GM19099 (cell line): ENCODE results near the gene MAN2B1.

Source experiments
- POLR2A ChIP-seq: IDR thresholded peaks from 3 replicates; pipeline ENCODE4 v1.6.1; 2011; ENCODE audit warnings: low read depth; ENCODE audit not compliant: insufficient read length; ENCODE audit errors: extremely low read depth

MAN2B1 gene

DNA sequence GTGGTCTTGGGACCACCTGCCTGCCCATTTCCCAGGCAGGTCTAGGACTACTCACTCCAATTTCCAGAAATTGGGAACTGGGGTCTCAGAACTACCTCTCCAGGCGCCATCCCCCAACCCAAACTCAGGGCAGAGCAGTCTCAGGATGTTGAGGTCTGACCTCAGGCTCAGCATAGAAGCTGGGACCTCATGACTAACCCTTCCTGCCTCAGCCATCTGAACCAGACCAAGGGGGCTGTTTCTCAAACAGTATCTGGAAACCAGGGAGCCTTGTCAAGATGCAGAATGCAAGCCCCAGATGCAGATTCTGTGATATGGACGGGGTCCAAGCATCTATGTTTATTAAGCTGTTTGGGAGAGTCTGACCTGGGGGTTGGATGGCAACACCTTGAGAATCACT is 28.6 kb upstream of the MAN2B1 start:
- no peak for TF ChIP-seq POLR2A

DNA sequence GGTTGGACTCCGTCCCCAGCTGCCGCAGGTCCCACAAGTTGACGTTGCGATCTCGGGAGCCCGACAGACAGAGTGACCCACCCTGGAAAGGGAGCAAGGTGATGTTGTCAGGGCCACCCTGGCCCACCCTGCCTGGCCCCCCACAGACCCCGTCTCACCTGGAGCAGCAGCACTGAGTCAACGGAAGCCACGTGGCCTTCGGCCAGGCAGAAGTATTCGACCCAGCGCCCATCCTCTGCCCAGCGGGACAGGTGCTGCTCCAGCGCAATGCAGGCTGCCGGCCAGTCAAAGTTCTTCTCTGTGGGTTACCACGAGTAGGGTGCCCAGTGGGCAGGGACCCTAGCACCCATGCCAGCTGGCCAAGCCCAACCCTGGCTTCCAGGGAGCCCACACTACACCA is 28.1 kb upstream of the MAN2B1 start:
- TF ChIP-seq POLR2A, result no peak

DNA sequence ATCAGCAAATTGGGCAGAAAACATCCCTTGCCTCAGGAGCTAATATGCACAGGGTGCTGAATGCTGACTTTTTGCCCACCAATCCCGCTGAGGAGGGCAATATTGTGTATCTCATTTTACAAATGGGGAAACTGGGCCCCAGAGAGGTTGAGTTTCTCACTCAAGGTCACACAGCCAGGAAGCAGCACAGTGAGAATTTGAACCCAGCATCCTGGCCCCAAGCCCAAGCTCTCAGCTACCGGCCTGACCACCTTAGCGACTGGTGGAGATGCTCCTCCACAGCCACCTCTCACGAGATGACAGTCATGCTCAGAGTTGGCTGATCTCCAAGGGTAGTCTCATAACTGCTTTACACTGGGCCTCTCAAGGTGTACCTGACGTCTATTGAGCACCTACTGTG is 26.4 kb upstream of the MAN2B1 start:
- TF ChIP-seq POLR2A, result no peak

DNA sequence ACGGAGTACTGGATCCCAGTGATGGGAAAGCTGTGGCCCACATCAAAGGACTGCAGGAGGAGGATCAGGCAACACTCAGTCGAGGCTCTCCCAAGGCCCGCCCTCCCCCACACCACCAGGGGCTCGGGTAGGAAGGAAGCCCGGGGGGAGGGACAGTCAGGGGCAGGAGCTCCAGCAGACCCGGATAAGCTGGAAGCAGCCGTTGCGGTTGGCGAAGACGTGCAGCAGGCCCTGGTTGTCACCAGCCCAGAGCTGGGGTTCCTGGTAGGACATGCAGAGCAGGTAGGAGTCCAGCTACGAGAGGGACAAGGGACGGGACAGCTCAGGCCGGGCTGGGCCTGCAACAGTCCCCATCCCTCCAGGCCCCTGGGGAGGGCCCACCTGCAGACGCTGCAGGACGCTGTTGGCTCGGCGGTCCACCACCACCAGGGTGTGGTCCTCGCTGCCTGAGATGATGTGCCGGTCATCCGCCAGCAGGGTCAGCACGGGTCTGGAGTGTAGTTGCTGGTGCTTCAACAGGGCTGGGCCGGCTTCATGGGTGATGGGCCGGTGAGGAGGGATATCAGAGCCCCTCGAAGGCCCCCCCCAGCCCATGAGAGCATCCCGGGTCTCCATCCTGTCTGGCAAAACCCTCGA is 23.2 kb upstream of the MAN2B1 start:
- no peak for TF ChIP-seq POLR2A

DNA sequence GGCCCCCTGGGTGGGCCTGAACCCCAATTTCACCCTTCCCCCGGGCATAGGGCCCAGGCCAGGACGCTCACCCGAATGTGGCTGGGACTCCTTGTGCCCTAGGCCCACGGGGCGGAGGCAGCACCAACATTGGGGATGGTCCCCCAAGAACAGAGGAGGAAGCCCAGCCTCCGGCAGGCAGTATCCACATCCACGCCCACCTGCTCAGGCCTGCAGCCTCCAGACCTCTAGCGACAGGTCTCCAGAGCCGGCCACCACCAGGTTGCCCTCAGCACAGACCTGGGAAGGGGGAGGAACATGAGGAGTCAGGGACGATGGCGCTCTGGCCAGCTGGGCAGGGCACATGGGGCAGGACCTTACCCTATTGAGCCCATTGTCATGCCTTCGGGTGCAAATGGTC is 22.5 kb upstream of the MAN2B1 start:
- no peak for TF ChIP-seq POLR2A

DNA sequence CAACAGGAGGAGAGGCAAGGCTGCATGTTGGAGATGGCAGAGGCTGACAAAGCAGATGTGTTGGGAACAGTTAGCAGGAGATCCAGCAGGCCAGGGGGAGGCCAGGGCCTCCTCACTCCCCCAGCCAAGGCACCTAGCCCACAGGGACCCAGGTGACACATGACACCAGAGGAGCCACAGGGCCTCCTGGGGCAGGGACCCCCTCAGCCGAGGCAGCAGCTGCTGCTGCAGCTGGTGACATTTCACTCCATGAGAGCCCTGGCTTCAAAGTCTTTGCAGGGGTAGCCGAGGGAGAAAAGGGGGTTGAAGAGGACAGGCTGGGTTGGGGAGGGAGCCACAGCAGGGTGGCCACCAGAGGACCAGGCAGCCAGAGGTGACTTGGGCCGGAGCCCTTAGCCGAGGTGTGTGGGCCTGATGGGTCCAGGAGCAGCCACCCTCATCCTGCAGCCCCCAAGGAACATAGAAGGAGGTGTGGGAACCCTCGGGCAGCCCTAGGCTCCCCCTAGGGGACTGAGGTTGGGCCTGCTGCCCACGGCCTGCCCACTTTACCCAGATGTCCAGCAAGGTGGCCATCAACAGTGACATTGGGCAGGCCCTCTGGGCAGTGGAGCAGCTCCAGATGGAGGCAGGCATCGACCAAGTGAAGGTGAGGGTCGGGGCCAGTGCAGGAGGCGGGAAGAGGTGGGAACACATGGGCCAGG is 21.1 kb upstream of the MAN2B1 start, which contains the start of gene GNG14:
Gene GNG14 (plus strand): TSS at position 503 of the 701 bp plus-strand sequence. CDS start 51 bp downstream, at position 554.
- TF ChIP-seq POLR2A, result no peak

DNA sequence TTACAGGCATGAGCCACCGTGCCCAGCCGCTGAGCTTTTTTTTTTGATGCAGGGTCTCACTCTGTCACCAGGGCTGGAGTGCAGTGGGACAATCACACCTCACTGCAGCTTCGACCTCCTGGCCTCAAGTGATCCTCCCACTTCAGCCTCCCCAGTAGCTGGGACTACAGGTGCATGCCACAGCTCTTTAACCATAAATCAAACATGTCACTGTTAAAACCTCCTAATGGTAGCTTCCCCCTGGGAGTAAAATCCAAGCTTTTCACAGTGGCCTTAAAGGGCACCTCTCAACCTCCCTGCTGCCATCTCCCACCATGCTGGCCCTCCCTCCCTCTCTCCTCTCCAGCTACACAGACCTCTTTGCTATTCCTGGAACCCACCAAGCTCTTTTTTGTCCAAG is 19.3 kb upstream of the MAN2B1 start:
- no peak for TF ChIP-seq POLR2A

DNA sequence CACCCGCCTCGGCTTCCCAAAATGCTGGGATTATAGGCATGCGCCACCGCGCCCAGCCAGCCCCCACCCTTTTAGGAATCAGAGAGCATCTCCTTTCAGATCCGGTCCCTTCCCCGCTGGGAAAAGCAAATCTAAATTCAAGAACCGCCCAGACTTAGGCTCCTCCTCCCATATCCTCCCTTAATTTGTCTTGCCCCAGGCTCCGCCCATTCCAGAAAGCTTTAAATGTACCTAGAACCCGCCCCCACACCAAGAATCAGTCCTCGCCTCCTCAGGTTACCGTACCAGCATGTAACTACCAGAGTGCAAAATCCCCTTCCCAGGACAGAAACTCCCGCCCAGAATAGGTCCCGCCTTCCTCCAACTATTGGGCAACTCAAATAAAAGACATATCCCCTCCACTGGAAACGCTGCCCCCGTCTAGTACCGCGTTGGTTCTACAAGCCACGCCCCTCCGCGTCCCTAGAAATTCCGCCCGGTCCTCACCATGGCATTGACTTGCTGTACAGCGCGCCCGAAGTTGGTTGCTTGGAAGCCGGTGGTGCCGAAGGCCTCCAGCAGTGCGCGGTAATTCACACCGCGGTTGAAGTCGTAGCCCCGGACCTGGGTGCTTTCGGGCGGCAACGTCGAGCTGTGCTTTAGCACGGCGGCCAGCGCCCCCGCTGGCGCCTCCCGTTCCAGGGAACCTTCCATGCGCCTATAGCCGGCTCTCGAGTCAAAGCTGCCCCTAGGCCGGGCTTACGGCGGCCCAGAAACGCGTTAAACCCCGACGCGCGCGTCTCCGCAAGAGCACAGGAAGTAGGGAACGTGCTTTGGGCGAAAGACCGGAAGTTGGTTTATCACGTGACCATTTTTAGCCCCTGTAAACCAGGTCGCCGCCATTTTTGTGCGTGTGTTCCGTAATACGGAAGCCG is 14.8 kb upstream of the MAN2B1 start, which contains the start of gene DHPS:
Gene DHPS (minus strand): TSS at position 807 of the 914 bp plus-strand sequence. CDS start 114 bp downstream, at position 693.
- TF ChIP-seq POLR2A, result peak; percentile 79

DNA sequence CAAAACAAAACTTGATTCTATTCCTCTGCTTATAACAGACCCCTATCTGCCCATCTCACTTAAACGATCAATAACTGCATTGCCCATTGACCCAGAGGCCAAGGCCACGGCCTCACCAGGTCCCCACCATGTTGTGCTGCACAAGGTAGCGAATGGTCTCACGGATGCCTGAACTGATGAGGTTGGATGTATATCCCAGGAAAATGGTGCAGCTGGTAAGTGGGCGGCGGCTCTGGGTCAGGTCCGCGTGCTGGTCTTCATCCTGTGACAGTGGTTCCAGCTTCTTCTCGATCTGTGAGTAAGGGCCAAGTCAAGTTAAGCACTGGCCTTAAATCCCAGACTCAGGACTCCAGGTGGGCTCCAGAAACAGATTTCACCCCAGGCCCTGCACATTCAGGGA is 13.5 kb upstream of the MAN2B1 start:
- no peak for TF ChIP-seq POLR2A

DNA sequence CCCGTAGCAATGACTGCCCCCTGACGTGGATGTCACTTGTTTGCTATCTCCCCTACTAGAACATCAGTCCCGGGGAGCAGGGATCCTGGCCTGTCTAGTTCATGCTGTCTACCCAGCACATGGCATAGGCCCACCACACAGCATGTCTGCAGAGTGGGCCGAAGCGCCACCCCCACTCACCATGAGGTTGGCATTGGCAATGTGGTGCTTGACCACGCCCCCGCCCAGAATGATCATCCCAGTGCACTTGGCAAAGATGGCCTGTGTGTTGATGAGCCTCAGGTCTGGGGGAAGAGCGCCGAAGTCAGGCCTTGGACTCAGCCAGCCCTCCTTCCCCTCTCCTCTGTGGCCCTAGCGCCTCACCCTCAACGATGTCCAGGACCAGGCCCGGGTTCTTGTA is 10.4 kb upstream of the MAN2B1 start:
- TF ChIP-seq POLR2A, result no peak

DNA sequence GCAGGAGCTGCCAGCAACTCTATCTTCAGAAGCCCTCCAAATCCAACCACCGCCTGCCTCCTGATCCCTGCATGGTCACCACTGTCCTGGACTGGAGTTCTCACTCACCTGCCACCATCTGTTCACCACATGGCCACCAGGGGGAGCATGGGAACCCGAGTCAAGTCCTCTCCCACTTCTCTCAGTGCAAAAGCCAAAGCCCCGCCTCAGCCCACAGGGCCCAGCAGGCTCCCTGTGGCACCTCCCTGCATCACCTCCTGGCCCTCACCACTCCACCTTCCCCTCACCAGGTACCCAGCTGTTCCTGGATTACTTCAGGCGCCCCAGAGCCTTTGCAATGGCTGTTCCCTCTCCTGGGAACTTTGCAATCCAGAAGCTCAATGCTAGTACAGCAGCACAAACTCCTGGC is 9.8 kb upstream of the MAN2B1 start:
- no peak for TF ChIP-seq POLR2A

DNA sequence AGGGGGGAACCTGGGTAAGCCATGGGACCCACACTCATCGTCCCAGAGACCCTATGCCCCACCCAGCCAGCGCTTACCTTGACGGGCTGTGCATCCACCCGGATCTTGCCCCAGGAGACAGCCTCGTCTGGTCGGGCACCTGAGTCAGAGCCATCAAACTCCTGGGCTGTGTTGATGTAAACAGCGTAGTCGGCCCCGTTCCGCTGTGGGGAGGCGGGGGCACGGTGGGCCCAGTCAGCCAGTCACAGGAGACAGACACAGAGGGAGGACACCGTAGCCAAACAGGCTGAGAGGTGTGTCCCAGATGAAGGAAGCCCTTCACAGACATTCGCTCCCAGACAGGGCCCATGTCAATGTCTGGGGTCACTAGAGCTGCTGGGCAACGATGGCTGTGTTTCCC is 9.4 kb upstream of the MAN2B1 start:
- no peak for TF ChIP-seq POLR2A

DNA sequence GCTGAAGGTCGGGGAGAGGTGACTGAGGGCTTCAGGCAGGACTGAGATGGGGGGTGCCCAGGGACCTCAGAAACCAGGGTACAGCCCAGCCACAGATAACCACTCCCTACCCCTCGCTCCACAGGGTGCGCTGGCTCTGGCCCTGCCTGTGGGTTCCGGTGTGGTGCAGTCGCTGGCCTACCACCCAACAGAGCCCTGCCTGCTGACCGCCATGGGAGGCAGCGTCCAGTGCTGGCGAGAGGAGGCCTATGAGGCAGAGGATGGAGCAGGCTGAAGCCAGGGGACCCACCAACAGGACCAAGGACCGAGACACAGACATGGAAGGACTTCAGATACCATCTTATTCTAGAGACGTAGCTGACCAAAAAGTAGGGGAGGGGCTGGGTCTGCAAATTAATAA is 8.9 kb upstream of the MAN2B1 start:
- TF ChIP-seq POLR2A, result no peak

DNA sequence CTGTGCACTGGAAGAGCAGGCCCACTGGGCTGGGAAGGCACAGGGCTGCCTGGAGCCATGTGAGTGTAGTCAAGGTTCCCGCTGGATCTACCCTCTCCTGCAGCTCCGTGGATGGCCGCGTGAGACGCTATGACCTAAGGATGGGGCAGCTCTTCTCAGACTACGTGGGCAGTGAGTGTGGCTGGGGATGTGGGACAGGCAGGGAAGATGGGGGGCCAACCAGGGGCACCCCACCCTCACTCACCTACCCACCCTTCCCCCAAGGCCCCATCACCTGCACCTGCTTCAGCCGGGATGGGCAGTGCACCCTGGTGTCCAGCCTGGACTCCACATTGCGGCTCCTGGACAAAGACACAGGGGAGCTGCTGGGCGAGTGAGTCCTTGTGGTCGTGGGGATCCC is 6.2 kb upstream of the MAN2B1 start:
- TF ChIP-seq POLR2A, result no peak

DNA sequence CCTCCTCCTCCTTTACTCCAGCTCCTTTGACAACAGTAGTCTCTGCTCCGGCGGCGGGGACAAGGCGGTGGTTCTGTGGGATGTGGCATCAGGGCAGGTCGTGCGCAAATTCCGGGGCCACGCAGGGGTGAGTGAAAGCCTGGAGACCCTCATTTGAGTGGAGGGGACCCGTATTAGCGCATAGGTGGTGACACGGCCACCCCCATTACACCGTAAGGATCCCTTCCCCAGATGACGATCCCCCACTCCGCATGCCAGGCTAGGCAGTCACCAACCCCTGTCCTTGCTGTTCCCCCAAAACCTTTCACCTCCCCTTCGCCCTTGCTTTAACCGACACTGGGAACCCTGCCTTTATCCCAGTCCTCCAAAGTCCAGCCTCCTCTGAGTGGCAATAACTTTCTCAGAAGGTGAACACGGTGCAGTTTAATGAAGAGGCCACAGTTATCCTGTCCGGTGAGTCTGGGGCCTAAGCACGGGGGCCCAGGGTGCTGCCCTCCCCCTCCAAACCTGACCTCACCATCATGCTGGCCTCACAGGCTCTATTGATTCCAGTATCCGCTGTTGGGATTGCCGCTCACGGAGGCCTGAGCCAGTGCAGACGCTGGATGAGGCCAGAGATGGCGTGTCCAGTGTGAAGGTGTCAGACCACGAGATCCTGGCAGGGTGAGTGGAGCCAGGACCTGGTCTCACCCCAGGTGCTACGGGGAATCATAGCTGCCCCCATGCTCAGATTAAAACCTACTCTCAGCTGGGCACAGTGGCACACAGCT is 3.8 kb upstream of the MAN2B1 start:
- TF ChIP-seq POLR2A, result no peak
